Omental fat pad (tissue), 4 donors: Measurements from ENCODE around the gene MAMDC2. TPM values are rescaled to one million over a fixed set of nuclear protein-coding genes. Genes with fewer than 3 reads are reported as not detected.

Experiments used
- ATAC-seq: fragments of 150-250 bp; one replicate; pipeline ENCODE4 v1.9.1; 2016; ENCODE audit warnings: mild to moderate bottlenecking, moderate library complexity; ENCODE audit not compliant: low FRiP score
- DNase-seq: peaks from one replicate; pipeline ENCODE4 v3.0.0-alpha.2; 2019; ENCODE audit warnings: low spot score
- CTCF ChIP-seq, 3 donors: fragments of 450-650 bp; IDR thresholded peaks; one replicate each; pipeline ENCODE4 v1.5.1; 2016 to 2017; ENCODE audit warnings: antibody characterized with exemption in 3 of 3, mild to moderate bottlenecking in 3 of 3, moderate library complexity in 2 of 3
- total RNA-seq, 4 donors: library from RNA; depleted of rRNA; stranded (reverse); fragments of >200 nt; gene quantifications; one replicate each; pipeline ENCODE4 v1.1.0, GENCODE V29; 2016

MAMDC2 gene
- total RNA-seq, 4 donors from 2014 or later: 9.0 to 43.7 (median 16.5) TPM

DNA sequence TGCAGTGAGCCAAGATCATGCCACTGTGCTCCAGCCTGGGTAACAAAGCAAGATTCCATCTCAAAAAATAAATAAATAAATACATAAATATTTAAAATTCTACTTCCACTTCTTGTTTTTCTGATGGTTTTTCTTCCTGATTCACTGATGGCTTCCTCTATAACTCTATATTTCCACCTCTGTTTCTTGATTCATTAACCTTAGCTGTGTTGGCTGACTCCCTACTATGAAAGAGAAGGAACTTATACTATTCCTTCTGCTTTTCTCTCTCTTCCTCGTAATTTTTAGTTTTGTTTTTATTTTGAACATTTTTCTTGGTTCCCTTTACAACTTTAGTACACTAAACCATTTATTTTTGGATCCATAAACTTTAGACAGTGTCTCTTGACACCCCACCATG lies 103.5 kb downstream of the MAMDC2 start:
- no peak for TF ChIP-seq CTCF (IDR thresholded peaks at IDR 0.05)
- DNase-seq (no peak), ATAC-seq (no peak)

DNA sequence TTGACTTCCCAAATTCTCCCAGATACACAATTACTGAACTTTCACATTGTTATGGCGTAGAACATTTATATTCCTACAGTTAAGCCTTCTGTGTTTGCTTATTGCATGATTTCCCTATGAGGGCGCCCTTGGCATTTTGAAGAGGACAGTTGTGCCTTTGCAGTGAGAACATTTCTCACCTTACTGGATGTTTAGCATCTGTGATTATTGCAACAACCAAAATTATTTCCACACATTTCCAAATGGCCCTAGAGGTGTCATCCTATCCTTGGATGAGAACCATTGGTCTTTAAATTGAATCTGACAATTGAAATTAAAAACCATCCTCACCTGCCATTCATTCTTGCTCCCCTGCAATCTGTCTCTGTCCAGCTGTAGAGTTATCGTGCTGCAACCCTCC lies 104.0 kb downstream of the MAMDC2 start:
- no peak for TF ChIP-seq CTCF (IDR thresholded peaks at IDR 0.05)
- ATAC-seq (no peak), DNase-seq (no peak)

- TF ChIP-seq CTCF (IDR thresholded peaks at IDR 0.05): no peak
- DNase-seq: no peak
- ATAC-seq: no peak
Measured at GRCh38 chr9:70152350-70152749, 108.7 kb downstream of the MAMDC2 start.

DNA sequence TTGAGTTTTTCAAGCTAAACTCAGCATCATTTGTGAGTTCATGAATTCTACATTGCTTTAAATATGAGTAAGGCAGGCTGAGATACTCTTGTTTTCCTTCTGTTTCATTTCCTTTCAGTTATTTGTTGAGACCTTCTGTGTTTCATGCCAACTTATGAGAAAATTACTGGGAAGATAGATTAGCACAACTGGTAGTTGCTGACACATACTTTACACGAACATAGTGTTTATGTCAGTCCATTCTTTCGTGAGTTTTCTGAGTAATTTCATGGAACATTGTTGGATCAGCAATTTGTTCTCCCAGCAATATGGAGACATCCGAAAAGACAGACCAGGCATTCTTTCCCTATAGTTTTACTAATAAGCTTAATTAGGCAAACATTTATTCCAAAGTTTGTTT lies 113.1 kb downstream of the MAMDC2 start:
- no peak for DNase-seq
- no peak for TF ChIP-seq CTCF (IDR thresholded peaks at IDR 0.05)
- ATAC-seq: no peak

GRCh38 chr9:70159630-70160029 lies 116.0 kb downstream of the MAMDC2 start:
- no peak for TF ChIP-seq CTCF (IDR thresholded peaks at IDR 0.05)
- no peak for DNase-seq
- ATAC-seq: no peak

DNA sequence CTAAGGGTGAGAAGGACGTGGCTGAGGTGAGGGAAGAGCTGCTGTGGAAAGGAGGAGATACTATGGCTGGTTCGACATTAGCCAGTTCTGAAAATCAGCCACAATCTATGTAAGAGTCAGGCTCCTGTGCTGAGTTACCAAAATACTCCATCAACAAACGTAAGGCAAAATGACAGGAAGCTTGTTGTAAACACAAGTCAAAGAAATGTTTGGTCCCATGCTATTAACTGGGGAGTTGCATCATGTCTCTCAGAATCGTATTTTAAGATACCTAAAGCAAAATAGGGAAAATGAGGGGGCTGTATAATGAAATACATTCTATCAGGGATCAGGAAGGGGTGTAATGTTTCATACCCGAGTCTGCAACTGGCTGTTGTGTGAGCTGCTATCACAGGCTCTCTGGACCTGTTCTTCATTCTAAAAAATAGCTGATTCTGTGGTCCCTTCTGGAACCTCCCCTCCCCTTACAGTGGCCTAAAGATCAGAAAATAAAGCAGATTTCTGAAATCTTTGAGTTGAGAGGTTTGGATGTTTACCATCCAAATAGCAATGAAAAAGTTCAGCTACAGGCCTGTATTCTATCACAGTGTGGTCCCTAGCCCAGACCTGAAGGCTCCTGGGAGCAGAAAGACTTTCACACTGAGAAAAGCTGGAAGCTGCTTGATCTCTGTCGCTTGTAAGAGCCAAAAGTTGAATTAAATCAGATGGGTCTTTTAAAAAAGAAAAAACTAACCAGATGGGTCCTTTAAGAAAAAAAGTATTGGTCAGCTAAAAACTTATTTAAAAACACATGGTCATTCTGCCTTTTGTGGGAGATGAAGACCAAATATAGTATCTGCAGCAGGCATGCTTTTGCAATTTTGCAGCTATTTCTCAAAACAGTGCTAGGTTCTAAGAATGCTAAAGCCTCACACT lies 117.3 kb downstream of the MAMDC2 start:
- ATAC-seq (no peak), DNase-seq (no peak)
- no peak for TF ChIP-seq CTCF (IDR thresholded peaks at IDR 0.05)

GRCh38 chr9:70165006-70165602 lies 121.5 kb downstream of the MAMDC2 start:
- no peak for TF ChIP-seq CTCF (IDR thresholded peaks at IDR 0.05)
- DNase-seq (no peak), ATAC-seq (no peak)
